ENCODE measurements around the gene ADARB2.
"Not testable (repeated sequence)": the region's sequence is repeated elsewhere in the genome, so short reads cannot be mapped to it uniquely, and the experiment has no call there.

Gene ADARB2

DNA sequence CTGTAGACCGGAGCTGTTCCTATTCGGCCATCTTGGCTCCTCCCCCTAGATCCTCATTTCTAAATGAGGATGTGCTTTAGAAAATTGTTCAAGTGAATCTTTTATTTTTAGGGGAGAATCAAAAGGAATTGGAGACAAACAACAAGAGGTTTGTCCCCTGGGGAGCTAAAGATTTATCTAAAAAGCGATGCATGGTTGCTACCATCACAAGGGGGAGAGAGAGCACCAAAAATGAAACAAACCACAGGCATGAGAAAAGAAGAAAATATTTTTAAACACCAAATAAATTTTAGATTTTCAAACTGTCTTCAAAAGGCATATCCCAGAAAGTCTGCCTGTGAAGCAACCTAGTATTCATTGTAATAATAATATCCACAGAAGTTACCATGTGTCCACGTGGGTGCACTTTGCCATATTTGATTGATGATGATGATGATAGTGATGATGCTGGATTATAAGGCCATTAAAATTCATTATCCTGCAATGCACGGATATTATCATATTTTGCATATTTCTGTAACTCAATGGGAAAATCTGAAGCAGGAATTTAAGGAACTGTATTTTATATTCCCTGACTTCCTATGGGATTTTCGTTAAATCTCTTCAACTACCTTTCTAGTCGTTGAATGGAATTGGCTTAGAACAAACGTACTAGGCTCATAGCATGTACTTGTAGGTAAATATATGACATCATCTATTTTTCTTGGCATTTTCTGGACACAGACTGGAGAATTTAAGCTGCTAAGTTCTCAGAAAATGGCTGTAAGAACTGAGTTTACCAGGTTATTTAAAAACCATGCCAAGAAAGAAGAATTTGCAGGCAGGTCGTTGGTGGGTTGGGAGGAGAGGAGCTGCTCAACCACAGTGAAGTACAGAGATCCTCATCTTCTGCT is 509.6 kb downstream of the ADARB2 start:
- H3K4me3 ChIP-seq (ENCODE audit: low read depth, low read length), result no peak overlapping the region

GRCh38 chr10:1226907-1227306 is 510.4 kb downstream of the ADARB2 start:
- not testable (repeated sequence) for H3K4me3 ChIP-seq (ENCODE audit: low read depth, low read length)

GRCh38 chr10:1219874-1220273 is 517.5 kb downstream of the ADARB2 start:
- not testable (repeated sequence) for H3K4me3 ChIP-seq (ENCODE audit: low read depth, low read length)

DNA sequence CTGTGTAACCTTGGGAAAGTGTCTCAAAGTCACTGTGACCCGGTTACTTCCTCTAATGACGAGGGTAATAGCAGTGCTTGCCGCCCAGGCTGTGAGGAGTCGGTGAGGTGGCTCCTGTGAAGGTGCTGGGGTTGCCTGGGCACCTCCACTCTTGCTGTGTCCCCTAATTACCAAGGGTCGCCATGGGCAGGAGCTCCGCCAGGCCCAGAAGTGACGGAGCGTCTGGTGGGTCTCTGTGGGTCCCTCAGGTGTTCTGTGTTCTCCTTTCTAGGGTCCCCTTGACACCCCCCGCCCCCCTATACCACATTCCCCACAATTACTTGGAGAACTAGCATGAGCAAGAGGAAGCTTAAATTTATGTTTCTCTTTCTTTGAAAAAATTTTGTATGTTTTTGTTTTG is 519.7 kb downstream of the ADARB2 start:
- H3K4me3 ChIP-seq (ENCODE audit: low read depth, low read length), result no peak overlapping the region

GRCh38 chr10:1217237-1217587 is 520.1 kb downstream of the ADARB2 start:
- no peak overlapping the region for H3K4me3 ChIP-seq (ENCODE audit: low read depth, low read length)

DNA sequence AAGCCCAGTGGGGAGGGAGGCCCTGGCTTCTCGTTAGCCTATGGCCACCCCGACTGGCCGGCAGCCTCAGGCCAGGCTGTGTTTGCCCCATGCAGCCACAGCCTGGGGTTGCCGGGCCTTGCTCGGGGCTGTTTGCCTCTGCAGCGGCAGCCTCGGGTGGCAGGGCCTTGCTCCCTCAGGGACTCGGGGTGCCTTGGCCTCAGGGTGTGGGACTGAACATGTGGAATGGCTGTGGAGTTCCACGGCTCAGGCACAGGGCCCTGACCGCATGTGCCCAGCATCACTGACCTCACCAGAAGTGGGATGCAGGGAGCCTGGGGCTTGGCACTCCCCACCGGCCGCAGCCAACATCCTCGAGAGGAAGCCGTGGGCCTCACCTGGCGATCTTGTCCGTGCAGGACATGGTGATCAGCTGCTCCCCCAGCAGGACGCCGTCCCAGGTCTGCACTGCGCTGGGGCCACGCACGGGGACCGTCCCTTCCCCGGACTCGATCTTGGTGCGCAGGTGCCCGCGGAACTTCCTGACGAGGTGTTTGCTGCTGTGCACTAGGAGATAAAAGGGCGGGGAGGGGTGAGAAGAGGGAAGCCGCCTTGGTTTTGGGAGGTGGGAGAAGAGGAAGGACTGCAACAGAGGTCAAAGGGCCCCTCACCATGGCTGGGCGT is 520.6 kb downstream of the ADARB2 start:
- no peak overlapping the region for H3K4me3 ChIP-seq (ENCODE audit: low read depth, low read length)

GRCh38 chr10:1215862-1216573 is 521.3 kb downstream of the ADARB2 start:
- H3K4me3 ChIP-seq (ENCODE audit: low read depth, low read length), result no peak overlapping the region

DNA sequence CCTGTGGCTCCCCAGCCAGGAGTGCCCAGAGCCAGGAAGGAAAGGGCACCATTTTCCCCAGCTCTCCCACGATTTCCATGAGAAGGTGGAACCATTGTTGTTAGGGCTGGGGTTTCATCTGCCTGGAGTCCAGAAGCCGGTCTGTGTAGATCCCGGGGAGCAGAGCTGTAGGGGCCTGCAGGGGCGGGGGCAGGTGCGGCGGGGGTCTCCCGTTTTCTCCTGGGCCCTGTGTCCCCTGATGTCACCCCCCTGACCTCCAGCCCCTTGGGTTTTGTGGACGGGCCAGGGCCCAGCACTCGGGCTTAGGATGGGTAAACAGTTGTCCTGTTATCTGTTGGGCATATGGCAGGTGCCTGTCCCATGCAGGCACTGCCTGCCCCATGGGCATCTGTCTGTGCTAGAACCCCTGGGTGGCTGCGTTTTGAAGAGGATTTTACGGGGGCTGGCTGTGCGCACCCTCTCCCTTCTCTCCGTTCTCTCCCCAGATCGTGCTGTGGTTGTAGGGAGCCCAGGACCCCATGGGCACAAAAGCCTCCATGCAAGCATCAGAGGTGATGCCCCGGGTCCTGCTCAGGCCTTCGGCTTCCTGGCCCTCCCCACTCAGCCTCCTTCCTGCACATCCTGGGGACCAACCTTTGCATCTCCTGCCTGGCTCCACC is 522.3 kb downstream of the ADARB2 start:
- no peak overlapping the region for H3K4me3 ChIP-seq (ENCODE audit: low read depth, low read length)

DNA sequence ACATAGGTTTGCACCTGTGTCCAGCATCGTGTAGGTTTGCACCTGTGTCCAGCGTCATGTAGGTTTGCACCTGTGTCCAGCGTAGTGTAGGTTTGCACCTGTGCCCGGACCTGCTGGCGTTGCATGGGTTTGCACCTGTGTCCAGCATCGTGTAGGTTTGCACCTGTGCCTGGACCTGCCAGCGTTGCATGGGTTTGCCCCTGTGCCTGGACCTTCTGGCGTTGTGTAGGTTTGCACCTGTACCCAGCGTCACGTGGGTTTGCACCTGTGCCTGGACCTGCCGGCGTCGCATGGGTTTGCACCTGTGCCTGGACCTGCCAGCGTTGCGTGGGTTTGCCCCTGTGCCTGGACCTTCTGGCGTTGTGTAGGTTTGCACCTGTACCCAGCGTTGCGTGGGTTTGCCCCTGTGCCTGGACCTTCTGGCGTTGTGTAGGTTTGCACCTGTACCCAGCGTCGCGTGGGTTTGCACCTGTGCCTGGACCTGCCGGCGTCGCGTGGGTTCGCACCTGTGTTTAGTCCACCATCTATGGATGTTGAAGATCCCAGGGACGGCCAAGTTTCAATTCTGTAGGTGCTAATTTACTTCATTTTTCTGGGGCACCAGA is 523.2 kb downstream of the ADARB2 start:
- no peak overlapping the region for H3K4me3 ChIP-seq (ENCODE audit: low read depth, low read length)

DNA sequence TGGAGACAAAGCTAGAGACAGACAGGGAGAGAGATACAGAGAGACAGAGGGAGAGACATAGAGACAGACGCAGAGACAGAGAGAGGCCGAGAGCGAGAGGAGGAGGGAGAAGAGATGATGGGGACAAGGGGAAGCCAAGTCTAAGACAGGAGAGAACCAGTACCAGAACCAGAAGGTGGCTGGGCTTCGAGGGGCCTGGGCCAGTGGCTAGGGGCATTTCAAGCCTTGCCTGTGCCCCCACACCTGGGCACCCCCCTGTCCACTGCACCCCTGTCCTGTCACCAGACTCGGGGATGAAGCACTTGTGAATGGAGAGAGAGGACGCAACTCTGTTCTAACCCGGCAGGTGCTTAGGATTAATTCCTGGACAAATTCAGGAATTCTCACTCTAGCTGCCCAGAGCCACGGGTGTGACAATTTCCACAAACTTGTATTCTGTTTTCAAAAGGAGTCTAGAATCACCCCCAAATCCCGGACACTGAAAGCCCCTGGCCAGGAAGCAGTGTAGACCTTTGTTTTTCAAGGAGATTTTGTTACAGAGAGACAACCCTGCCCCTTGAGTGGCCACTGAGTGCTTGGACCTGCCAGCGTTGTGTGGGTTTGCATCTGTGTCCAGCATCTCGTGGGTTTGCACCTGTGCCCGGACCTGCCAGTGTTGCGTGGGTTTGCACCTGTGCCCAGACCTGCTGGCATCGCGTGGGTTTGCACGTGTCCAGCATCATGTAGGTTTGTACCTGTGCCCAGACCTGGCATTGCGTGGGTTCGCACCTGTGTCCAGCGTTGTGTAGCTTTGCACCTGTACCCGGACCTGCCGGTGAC is 523.9 kb downstream of the ADARB2 start:
- no peak overlapping the region for H3K4me3 ChIP-seq (ENCODE audit: low read depth, low read length)

GRCh38 chr10:1212571-1213141 is 524.7 kb downstream of the ADARB2 start:
- H3K4me3 ChIP-seq (ENCODE audit: low read depth, low read length), result no peak overlapping the region

GRCh38 chr10:1211844-1212570 is 525.3 kb downstream of the ADARB2 start:
- H3K4me3 ChIP-seq (ENCODE audit: low read depth, low read length), result no peak overlapping the region

GRCh38 chr10:1210667-1211066 is 526.7 kb downstream of the ADARB2 start:
- H3K4me3 ChIP-seq (ENCODE audit: low read depth, low read length), result no peak overlapping the region

GRCh38 chr10:1209355-1209979 is 527.9 kb downstream of the ADARB2 start:
- H3K4me3 ChIP-seq (ENCODE audit: low read depth, low read length), result no peak overlapping the region

- no peak overlapping the region for H3K4me3 ChIP-seq (ENCODE audit: low read depth, low read length)
Observed at GRCh38 chr10:1208366-1209311, 528.7 kb downstream of the ADARB2 start.

- H3K4me3 ChIP-seq (ENCODE audit: low read depth, low read length), result no peak overlapping the region
Observed at GRCh38 chr10:1206601-1207000, 530.7 kb downstream of the ADARB2 start.

DNA sequence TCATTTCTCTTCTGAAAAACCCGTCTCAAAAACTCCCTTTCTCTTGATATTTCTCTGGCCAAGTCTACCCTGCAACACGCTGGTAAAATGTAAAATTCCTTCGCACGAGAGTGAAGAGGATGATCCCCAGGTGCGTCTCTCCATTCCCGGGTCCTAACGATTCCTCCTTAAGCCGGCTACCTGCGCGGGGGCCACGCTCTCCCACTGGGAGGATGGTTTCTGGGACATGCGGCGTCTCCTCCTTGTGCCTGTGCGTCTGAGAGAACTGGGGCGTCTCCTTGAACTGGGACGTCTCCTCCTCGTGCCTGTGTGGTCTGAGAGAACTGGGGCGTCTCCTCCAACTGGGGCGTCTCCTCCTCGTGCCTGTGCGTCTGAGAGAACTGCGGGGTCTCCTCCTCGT is 531.2 kb downstream of the ADARB2 start:
- H3K4me3 ChIP-seq (ENCODE audit: low read depth, low read length), result no peak overlapping the region
